ENCODE measurements around the gene NMNAT2.
"Not testable (repeated sequence)": the region's sequence is repeated elsewhere in the genome, so short reads cannot be mapped to it uniquely, and the experiment has no call there.

NMNAT2 gene

DNA sequence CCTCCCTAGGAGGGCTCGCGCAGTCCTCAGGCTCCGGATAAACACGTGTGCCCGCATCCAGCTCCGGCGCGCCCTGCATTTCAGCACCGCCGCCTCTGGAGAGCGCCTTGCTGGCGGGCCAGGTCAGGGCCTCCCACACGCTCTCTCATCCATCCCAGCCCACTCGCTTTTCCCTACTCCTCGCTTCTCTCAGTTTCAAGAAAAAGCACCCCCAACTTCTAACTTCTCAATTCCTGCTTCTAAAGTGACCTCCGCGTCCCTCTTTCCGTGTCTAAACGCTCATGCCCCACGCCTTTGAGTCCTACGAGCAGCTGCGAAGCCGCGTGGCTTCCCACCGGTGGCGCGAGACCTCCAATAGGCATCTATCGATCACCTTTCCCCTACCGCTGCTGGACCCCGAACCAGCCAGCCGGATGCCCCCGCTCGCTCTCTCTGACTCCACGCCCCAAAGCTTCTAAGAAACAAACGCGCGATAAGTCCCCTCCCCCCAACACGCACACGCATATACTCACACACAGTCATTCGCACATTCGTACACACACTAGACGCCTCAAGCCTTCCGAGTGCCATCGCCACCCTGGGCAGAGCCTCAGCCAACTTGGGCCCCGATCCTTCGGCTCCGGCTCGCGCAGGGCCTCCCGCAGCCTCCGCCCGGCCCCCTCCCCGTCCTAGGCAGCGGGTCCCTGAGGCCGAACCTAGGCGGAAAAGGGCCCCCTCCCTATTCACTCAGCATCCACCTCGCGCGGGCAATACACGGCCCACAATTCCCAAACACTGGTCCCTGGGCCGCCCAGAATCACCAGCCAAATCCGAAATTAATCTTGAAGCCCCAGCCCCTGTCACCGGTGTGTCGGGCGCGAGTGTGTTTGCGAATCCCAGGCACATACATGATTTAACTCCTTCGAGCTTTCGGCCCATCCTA is 1.1 kb downstream of the NMNAT2 start:
- no peak for DNase-seq

DNA sequence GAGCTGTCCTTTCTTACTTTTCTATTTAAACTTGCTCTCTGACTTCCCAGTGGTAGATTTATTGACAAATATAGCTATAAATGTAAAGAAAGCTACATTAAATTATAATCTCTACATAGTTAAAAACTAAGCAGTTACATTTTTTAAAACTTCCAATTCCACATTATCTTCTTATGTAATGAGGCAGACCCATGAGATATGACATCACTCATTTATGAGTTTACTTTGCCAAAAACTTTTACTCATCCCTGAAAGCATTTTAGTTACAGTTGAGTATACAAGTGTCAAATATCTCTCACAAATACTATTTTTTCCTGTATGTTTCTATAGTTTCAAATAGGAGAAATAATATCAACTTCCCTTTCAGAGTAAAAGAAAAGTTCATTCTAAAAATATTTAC is 3.8 kb downstream of the NMNAT2 start:
- DNase-seq, result no peak

DNA sequence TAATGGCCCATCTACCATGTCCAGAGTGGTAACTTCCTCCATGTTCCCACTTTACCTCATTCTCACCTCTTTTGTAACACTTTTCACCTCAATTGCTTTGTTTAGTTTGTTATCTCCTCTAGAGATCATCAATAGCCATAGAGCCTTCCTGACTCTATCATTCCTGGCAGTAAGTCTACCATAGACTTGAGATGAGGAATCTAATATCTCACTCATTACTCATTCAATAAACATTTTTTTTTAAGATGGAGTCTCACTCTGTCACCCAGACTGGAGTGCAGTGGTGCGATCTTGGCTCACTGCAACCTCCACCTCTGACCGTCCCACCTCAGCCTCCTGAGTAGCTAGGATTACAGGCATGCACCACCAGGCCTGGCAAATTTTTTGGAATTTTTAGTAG is 7.1 kb downstream of the NMNAT2 start:
- DNase-seq, result no peak

DNA sequence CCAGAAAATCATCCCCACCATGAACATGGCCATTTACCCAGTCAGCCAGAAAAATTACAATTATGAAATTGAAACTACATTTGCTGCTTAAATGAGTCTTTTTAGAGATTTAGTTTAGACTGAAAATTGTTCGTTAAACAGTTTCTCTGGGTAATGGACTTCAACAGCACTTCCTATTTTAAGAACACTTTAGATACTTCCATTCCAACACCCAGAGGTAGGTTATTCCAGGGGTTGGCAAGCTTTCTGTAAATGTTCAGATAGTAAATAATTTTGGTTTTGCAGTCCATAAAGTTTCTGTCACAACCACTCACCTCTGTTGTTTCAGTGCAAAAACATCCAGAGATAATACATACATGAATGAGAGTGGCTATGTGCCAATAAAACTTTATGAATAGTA is 10.2 kb downstream of the NMNAT2 start:
- no peak for DNase-seq

DNA sequence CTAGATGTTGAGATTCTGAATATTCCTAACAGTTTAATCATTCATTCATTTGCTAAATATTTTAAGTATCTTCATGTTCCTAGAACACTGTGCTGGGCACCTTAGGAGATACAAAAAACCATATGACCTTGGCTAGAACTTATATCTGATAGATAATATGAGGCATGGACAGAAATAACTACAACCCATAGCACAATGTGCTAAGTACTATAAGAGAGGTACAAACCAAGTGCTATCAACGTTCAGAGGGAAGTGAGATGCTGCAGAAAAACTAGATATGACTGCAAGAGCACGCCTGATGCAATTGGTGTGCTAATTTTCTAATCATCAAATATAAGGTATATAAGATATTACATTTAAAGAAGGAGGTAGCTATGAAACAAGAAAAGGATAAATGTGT is 10.7 kb downstream of the NMNAT2 start:
- no peak for DNase-seq

DNA sequence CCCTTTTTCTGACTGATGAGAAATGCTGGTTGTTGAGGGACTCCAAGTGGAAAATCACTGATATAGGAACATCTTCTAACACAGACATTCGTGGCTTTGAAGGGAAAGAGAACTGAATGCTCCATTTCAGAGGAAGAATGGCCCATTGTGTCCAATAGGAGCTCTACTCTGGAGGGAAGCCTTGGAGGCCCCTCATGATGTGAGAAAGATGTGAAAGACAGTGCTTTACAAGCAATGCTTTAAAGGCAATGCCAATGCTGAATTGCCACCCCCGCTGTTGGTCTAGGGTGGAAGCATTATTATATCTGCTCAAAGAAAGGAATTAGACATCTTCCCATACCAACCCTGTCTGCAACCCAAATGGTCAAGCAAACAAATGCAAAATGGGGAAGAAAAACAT is 13.7 kb downstream of the NMNAT2 start:
- DNase-seq, result no peak

DNA sequence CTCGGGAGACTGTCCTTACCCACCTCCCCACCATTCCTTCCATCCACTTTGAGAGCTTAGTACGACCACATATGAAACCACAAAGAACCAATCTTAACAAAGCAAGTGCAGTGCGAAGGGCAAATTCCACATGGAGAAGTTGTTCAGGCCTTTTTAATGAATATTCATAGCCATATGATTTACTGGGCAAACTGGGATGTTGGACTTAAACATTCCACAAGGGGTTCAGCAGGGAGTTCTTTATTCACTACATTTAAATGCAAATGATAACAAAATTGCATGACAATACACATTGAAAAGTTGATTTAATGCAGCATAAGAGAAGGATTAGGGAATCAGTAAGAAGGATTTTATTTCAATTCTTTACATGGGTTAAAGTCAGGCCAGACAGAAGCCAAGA is 14.7 kb downstream of the NMNAT2 start:
- DNase-seq, result no peak

DNA sequence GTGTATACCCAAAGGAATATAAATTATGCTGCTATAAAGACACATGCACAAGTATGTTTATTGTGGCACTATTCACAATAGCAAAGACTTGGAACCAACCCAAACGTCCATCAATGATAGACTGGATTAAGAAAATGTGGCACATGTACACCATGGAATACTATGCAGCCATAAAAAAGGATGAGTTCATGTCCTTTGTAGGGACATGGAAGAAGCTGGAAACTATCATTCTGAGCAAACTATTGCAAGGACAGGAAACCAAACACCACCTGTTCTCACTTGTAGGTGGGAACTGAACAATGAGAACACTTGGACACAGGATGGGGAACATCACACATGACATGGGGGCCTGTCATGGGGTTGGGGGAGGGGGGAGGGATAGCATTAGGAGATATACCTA is 16.6 kb downstream of the NMNAT2 start:
- not testable (repeated sequence) for DNase-seq

DNA sequence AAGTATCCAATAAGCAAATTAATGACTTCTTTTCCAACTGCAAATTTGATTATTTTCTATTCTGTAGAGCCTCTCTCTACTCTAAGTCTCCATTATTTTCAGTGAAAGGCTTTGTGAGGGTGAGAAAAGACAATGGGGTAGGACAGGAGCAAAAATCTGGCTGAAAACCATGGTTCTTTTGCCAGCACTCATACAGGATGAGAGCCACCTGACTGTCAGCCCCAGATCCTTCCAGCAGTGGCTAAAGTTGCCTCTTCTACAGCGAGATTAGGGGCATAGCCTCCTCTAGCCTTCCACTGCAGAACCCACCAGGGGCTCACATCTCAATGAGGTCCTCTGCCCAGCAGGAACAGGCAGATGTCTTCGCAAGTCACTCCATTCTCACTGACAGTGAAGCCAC is 23.7 kb downstream of the NMNAT2 start:
- no peak for DNase-seq

DNA sequence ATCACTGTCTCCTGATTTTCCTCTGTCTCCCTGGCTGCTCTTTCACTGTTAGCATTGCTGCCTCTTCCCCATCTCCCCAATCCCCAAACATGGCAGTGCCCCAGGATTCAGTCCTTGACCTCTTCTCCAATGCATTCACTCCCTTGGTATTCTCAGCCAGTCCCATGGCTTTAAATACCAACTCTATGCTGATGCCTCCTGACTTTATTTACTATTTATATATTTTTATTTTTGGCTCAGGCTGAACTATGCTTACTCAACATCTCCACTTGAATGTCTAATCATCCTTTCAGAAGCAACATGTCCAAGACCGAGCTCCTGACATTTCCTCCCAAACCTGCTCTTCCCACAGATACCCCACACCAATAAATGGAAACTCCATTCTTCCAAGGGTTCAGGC is 26.3 kb downstream of the NMNAT2 start:
- no peak for DNase-seq

DNA sequence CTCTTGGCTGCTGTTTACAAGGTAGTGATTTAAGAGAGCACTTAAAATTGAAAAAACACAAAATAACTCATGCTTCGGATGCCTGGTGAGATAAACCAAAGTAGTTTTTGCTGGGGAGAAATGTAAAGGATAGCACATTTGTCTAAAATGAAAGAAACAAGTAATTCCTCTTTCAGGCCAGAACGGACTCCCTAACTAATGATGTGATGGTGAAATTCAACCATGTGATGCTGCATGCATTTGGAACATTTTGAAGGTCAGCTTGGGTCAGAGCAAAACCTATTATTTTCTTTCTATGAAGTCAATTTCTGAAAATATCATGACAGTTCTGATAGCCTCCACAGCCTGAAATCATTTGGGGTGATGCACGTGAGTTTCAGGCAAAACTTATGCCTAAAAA is 27.6 kb downstream of the NMNAT2 start:
- no peak for DNase-seq

DNA sequence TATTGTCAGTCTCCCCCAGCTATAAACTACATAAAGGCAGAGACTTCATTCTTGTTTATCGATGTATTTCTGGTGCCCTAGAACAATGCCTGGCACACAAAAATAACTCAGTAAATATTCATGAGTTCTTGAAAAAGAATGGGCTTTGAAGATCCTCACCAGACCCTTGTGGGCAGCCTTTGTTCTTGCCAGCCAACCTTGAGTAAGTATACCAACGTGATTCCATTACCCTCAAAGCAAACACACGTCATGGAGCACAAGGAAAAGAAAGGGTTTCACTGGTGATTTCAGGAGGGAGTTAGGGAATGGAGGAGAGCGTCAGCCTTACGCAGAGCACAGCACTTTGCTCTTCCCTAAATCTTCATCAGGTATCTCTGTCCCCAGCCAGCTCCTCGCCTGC is 29.4 kb downstream of the NMNAT2 start:
- DNase-seq, result no peak

DNA sequence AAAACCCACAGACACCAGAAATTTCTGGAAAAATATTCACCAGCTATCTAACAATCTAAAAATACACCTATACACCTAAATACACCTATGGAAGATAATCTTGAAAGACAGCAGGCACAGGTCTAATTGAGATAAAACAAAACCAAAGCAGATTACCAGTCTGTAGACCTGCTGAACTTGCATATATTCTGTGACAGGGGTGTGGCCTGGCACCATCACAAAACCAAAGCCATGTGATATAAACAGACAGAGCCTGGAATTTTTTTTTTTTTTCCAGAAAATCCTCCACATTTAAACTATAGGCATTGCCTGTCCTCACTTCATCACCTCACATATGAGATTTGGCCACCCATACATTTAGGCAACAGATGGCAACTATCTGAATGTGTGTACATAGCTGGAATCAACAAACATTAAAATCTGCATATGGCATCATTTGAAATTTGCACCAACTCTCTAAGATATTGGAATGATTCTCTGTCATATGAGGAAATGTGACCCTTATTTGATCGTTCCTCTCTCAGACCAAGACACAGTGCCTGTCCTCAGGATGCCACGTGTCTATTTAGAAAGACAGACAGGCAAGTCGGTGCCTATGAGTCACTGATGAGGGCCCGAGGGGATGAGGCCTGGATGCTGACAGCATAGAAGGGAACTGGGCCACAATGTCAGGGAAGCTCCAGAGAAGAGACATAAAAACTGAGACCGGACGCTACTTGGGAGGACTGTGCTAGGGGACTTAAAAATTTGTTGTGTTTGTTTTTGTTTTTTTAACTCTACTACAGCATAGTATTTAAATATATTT is 32.6 kb downstream of the NMNAT2 start:
- no peak for DNase-seq

DNA sequence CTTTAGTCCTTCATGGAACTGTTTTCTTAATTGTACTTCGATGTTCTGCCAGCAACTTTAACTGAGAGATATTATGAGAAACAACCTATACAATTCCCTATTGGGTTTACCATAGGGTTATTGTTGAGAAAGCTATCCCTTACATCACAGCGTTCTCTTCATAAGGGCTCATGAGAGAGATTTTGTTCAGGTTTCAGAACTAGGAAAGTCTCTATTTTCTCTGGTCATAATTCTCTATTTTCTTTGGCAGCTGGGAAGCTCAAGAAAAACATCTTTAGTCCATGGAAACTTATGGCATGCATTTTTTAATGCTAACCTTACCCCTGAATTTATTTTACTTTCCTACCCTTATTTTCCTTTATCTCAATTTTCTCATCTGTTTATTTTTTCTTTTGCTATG is 38.2 kb downstream of the NMNAT2 start:
- DNase-seq, result no peak

DNA sequence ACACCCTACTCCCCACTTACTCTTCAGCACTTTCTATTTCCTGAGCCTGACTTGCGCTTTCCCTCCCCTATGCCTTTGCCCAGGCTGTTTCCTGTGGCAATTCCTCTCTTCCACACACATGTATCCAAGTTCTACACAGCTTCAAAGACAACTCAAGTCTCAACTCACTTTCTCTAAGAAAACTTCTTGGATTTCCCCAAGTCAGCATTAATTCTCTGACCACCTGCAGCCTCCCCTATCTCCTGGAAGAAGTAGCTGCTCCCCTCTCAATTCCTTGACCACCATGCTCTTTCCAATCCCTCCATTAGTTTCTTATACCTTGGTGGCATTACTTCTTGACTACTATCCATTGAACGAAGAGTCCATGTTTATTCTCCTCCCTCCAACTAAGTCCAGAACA is 42.8 kb downstream of the NMNAT2 start:
- DNase-seq, result no peak

DNA sequence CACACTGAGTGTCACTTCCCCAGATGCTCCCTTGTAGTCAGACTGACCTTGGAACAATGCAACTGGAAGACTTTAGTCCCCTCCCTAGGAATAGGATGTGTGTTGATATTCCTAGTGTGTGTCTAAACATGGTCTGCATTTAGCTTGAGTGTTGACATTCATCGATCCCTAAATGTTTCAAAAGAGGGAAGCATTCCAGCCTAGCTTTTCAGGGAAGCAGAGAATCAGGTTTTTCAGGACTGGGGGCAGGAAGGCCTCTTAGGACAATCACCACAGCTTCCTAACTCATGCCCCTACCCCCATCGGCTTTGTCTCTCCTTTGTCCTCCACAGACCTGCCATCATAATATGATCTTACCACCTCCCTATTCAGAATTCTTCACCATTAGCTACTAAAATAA is 43.4 kb downstream of the NMNAT2 start:
- DNase-seq, result no peak

DNA sequence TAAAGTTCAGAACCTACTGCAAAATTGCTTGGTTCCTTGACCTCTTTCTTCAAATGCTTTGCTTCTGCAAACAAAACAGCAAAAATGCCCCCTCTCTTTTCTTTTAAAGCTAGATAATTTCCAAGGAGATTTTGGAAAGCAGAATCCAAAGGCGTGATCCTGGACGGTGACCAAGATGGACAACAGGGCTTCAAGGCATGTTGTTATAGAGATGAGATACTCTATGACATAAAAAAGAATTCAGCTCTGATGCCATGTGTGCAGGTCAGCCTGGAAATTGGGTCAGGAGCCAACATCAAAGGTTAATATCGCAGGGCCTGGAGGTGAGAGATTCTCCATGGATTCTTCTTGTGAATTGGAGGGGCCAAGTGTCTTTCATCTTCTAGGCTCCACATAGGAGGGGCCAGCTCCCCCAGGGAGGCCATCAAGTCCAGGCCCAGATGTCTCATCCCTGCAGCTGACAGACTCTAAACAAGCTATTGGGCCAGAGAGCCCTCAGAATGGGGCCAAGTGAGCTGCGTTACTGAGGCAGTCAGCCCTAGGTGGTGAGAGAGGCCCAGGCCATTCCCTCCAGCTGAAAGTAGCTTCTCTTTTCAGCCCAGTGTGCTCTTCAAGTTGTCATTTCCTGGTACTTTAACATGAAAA is 45.5 kb downstream of the NMNAT2 start:
- no peak for DNase-seq

DNA sequence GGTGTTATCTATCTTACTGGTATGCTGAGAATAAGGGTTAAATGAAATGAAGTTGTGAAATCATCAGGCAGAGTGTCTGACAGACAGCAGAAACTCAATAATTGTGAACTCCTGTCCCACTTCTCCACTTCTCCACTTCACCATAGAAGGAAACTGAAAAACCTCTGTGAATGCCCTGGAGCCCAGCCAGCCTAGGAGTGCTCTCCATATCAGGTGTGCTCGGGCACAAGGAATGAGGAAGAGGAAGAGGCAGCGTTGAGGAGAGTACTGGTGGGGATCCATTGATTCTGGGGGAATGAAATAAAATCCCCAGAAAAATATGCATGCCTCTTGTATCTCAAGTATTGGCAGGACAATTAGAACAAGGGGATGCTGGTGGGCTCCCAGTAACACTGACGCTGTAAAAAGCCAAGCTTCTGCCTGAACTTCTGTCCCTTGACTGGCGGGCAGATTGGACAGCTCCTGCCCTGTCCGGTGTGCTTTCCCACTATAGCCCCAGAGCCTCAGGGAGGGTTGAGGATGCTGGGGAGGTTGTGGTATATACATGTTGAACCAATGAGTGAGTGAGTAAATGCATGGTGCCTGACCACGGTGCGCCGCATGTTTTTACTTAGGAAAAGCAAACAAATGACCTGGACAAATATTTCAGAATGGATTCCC is 47.7 kb downstream of the NMNAT2 start:
- no peak for DNase-seq

DNA sequence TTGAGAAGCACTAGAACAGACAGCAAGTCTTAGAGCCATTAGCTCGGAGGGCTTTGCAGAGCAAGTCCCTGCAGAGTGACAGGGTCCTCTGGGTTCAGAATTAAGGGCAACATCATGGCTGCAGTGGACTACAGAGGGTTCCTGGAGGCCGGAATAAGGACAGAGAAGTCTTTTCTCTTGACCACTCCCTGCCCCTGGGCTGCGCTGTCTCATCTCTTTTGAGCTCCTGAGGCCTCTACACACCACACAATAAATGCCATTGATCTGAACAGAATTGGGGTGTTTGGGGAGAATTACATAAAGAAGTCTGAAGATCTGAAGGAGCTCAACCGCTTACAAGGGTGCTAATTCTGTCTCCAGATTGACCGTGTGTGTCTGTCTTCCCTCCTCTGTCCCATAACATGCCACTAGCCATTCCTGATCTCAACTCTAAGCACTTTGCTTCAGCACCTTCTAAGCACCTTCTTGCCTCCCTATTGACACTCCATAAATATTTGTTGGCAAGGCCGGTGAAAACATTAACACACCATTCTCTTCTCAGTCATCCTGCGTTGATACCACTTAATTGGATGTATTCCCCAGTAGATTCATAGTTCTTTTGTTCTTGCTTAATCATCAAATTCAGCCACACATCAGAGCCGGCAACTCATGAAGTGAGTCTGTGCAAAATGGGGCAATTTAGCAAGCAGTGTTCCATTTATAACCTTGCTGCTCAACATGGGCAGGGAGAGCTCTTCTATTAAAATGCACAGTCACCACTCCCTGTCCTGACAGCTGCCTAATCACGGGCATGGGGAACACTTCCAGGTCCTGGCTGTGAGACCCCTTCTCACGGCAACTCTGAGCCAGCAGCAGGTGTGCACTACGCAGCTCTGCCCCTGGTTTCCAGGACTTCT is 49.7 kb downstream of the NMNAT2 start:
- no peak for DNase-seq

DNA sequence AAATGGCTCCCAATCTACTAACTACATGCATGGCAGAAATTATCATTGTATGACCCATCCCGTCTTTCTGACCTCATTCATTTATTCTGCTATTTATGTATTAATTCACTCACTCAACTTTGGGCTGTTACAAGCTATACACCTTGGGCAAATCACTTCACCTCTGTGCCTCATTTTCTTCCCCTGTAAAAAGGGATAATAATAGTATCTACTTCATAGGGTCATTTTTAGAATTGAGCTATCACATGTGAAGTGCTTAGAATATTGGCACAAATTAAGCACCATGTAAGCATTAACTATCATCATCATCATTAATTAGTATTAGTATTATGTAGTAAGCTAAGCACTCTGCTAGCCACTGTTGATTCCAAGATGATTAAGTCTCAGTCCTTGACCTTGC is 52.1 kb downstream of the NMNAT2 start:
- DNase-seq, result no peak

DNA sequence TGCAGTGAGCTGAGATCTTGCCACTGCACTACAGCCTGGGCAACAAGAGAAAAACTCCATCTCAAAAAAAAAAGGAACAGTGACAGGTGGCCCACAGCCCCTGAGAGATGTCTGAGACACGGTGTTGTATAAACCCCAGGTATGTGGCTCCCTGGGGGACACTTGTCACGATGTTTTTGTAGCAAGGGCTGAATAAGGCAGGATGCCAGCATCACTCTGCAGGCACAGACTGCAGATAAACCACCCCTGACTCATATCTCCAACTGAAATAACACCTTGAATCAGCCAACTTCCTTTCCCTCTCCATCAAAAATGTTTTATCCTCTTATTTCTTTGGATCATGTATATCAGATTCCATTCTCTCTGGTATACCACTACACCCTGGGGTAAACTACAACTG is 52.5 kb downstream of the NMNAT2 start:
- no peak for DNase-seq

DNA sequence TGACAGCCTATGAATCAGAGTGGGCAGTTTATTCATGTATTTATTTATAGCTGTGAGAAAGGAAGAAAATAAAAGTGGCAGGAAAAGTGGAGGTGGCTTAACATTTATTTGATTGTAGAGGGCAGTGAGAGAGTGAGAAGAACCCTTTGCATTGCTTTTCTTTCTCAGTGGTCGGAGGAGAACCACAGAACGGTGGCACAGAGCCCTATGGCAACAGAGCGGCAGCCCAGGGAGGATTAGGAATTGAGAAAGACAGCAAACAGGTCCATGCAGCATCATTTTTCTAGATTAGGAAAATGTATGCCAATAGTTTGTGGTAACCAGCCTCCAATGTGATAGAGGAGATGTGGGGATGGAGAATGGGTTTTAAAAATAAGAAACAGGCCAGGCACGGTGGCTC is 53.1 kb downstream of the NMNAT2 start:
- DNase-seq, result no peak
